CD4-positive, alpha-beta T cell (primary cell): Measurements from ENCODE around the gene DESI2. TPM values are rescaled to one million over a fixed set of nuclear protein-coding genes. Genes with fewer than 3 reads are reported as not detected.
"Not testable (repeated sequence)": the region's sequence is repeated elsewhere in the genome, so short reads cannot be mapped to it uniquely, and the experiment has no call there.

ENCODE experiments used
- ATAC-seq: fragments of 200-7000 bp; cut with Tn5 transposase; one replicate; pipeline ENCODE4 v1.10.0; 2022; ENCODE audit warnings: mild to moderate bottlenecking; ENCODE audit not compliant: poor library complexity
- CTCF ChIA-PET: fragments of 350-600 bp; sonication (Branson Sonifier 250); formaldehyde crosslinking; loops from one replicate; lab custom pipeline; 2021; ENCODE audit warnings: antibody characterized with exemption, inconsistent platforms; lab: Charles Lee
- POLR2A ChIA-PET: fragments of 350-600 bp; sonication (Branson Sonifier 250); formaldehyde crosslinking; loops from one replicate; lab custom pipeline; 2021; ENCODE audit warnings: antibody characterized with exemption, inconsistent platforms; lab: Charles Lee
- DNase-seq, 14 experiments: peaks; one replicate each; pipeline ENCODE4 v3.0.0-alpha.2; 2013 to 2020; ENCODE audit warnings: mixed read lengths in 2 of 14
- H3K27ac ChIP-seq, 2 donors: one replicate each; pipeline versions ENCODE4 v1.5.1 to v1.7.0; 2013; ENCODE audit warnings: low read length in 2 of 2, low read depth in 1 of 2, mild to moderate bottlenecking in 1 of 2
- H3K27me3 ChIP-seq, 2 experiments: 1 replicate in 1 of 2; 2 replicates in 1 of 2; pipeline versions ENCODE4 v1.6.1 to v1.7.0; 2013; ENCODE audit warnings: low read length in 2 of 2, control low read depth in 1 of 2, mild to moderate bottlenecking in 1 of 2, moderate library complexity in 1 of 2; ENCODE audit not compliant: insufficient read depth in 2 of 2, control insufficient read depth in 1 of 2
- H3K36me3 ChIP-seq: one replicate; pipeline ENCODE4 v1.6.1; 2013; ENCODE audit warnings: low read length, control low read depth; ENCODE audit not compliant: insufficient read depth
- H3K4me1 ChIP-seq: one replicate; pipeline ENCODE4 v1.6.1; 2013; ENCODE audit warnings: low read length, control low read depth; ENCODE audit not compliant: insufficient read depth
- H3K4me3 ChIP-seq: one replicate; pipeline ENCODE4 v1.5.1; 2013; ENCODE audit warnings: mild to moderate bottlenecking, low read length, moderate library complexity
- H3K9me3 ChIP-seq, 2 experiments: 1 replicate in 1 of 2; 2 replicates in 1 of 2; pipeline versions ENCODE4 v1.6.1 to v1.7.0; 2013; ENCODE audit warnings: low read length in 2 of 2, mild to moderate bottlenecking in 2 of 2, control low read depth in 1 of 2, moderate library complexity in 1 of 2; ENCODE audit not compliant: control insufficient read depth in 1 of 2, insufficient read depth in 1 of 2
- H3K27ac Mint-ChIP-seq: one replicate; pipeline ENCODE4 v1.8.0; 2020; ENCODE audit warnings: mixed read lengths
- H3K27me3 Mint-ChIP-seq: one replicate; pipeline ENCODE4 v1.8.0; 2021; ENCODE audit warnings: mixed read lengths
- H3K36me3 Mint-ChIP-seq: one replicate; pipeline ENCODE4 v1.8.0; 2021; ENCODE audit warnings: low read depth, mixed read lengths
- H3K4me1 Mint-ChIP-seq: one replicate; pipeline ENCODE4 v1.8.0; 2021; ENCODE audit warnings: low read depth, mixed read lengths
- H3K4me3 Mint-ChIP-seq: one replicate; pipeline ENCODE4 v1.8.0; 2020; ENCODE audit warnings: mild to moderate bottlenecking, mixed read lengths
- H3K9me3 Mint-ChIP-seq: one replicate; pipeline ENCODE4 v1.8.0; 2020; ENCODE audit warnings: mixed read lengths
- intact Hi-C, 2 experiments: fragments of 100-400 bp; cut with DNase I in 1 of 2; cut with micrococcal nuclease in 1 of 2; formaldehyde crosslinking; loops; one replicate each; pipeline versions ENCODE4 v1.15.1 to v1.9.0; 2023 to 2025; cut with DNase I, micrococcal nuclease
- total RNA-seq, 174 experiments: library from RNA in 2 of 174; stranded (reverse) in 2 of 174; gene quantifications; one replicate each; pipeline ENCODE4 v1.2.3 and lab custom pipeline; 2021 to 2026
- TF ChIP-seq, protein P1 (sequence below): fragments of 200-600 bp; IDR thresholded peaks from one replicate; pipeline ENCODE4 v1.8.0; 2022; ENCODE audit warnings: antibody characterized with exemption, mild to moderate bottlenecking

Gene DESI2
- total RNA-seq, 2 experiments from 2014 or later: 12.9 to 13.7 TPM

DNA sequence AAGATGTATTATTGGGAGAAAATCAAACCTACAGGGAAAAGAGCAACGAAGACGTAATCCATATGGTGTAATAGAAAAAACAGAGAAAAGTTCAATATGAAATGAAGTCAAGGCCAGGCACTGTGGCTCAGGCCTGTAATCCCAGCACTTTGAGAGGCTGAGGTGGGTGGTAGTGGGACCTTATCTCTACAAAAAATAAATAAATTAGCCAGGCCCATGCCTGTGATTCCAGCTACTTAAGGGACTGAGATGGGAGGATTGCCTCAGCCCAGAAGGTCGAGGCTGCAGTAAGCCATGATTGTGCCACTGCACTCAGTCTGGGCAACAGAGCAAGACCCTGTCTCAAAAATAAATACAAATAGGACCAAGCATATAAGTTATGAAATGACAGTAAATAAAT lies 11.4 kb downstream of the DESI2 start:
- Histone ChIP-seq H3K27me3 (no peaks in the 10 kb centered on the region), H3K9me3 (no peaks in the 10 kb centered on the region), H3K4me1 (no peaks in the 10 kb centered on the region), H3K36me3 (peaks cover 7% of the 10 kb centered on the region), H3K4me3 (no peak overlapping the region), H3K27ac (no peak overlapping the region)
- DNase-seq (no peak), ATAC-seq (no peak)
- no peak overlapping the region for H3K4me3 Mint-ChIP-seq
- ChIA-PET CTCF (interaction anchor here (2.0 kb wide), 1 partner anchor 11 kb away, joined by 4 read pairs; no protein-coding TSS in a partner anchor), POLR2A (no interaction called here)
- peaks cover 16% of the 10 kb centered on the region for H3K36me3 Mint-ChIP-seq
- peaks cover 21% of the 10 kb centered on the region for H3K4me1 Mint-ChIP-seq
- no peak overlapping the region for H3K27ac Mint-ChIP-seq
- no peaks in the 10 kb centered on the region for H3K9me3 Mint-ChIP-seq
- intact Hi-C loops: no loop called here
- TF ChIP-seq, protein P1, sequence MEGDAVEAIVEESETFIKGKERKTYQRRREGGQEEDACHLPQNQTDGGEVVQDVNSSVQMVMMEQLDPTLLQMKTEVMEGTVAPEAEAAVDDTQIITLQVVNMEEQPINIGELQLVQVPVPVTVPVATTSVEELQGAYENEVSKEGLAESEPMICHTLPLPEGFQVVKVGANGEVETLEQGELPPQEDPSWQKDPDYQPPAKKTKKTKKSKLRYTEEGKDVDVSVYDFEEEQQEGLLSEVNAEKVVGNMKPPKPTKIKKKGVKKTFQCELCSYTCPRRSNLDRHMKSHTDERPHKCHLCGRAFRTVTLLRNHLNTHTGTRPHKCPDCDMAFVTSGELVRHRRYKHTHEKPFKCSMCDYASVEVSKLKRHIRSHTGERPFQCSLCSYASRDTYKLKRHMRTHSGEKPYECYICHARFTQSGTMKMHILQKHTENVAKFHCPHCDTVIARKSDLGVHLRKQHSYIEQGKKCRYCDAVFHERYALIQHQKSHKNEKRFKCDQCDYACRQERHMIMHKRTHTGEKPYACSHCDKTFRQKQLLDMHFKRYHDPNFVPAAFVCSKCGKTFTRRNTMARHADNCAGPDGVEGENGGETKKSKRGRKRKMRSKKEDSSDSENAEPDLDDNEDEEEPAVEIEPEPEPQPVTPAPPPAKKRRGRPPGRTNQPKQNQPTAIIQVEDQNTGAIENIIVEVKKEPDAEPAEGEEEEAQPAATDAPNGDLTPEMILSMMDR: no peak
- H3K27me3 Mint-ChIP-seq: no peaks in the 10 kb centered on the region

DNA sequence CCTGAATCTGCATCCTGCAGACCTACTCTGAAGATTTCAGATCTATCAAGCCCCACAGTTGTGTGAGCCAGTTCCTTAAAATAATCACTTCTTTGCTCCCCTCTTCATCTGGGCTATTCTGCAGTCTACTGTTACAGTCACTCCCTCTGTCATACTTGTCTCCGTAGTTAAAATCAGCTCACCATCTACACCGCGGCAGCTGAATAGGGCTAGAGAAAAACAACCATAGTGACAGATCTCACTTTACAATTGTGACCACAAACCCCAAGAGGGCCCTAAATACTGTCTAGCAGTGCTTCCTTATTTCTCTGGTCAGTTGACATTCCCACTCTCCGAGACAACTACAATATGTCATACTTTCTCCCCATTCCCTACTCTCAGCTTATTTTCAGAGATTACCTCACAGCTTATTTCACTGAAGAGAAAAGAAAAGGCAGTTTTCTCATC lies 12.9 kb downstream of the DESI2 start:
- H3K4me1 Mint-ChIP-seq: peaks cover 16% of the 10 kb centered on the region
- TF ChIP-seq, protein P1: no peak
- ChIA-PET POLR2A (no interaction called here), CTCF (interaction anchor here (2.0 kb wide), 1 partner anchor 12 kb away, joined by 4 read pairs; no protein-coding TSS in a partner anchor)
- no peaks in the 10 kb centered on the region for H3K27me3 Mint-ChIP-seq
- Histone ChIP-seq H3K4me1 (no peaks in the 10 kb centered on the region), H3K27me3 (no peaks in the 10 kb centered on the region), H3K9me3 (no peaks in the 10 kb centered on the region), H3K27ac (no peak overlapping the region), H3K36me3 (peaks cover 5% of the 10 kb centered on the region), H3K4me3 (no peak overlapping the region)
- peak in 1 of 14 experiments; percentile 9 for DNase-seq
- no peak for ATAC-seq
- intact Hi-C loops: no loop called here
- H3K36me3 Mint-ChIP-seq: peaks cover 14% of the 10 kb centered on the region
- no peak overlapping the region for H3K27ac Mint-ChIP-seq
- no peak overlapping the region for H3K4me3 Mint-ChIP-seq
- H3K9me3 Mint-ChIP-seq: no peaks in the 10 kb centered on the region

DNA sequence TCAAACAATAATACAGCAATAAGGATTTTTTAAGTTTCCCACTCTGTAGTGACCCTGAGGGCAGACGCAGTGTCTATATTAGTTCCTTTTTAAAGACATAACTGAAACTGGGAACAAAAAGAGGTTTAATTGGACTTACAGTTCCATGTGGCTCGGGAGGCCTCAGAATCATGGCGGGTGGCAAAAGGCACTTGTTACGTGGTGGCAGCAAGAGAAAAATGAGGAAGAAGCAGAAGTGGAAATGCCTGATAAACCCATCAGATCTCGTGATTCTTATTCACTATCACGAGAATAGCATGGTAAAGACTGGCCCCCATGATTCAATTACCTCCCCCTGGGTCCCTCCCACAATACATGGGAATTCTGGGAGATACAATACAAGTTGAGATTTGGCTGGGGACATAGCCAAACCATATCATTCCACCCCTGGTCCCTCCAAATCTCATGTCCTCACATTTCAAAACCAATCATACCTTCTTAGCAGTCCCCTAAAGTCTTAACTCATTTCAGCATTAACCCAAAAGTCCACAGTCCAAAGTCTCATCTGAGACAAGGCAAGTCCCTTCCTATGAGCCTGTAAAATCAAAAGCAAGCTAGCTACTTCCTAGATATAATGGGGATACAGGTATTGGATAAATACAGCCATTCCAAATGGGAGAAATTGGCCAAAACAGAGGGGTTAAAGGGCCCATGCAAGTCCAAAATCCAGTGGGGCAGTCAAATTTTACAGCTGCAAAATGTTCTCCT lies 13.9 kb downstream of the DESI2 start:
- H3K27ac ChIP-seq, POLR2A ChIA-PET: not testable (repeated sequence)

More for the DNA sequence above, 13.9 kb downstream of the DESI2 start:
- Mint-ChIP-seq H3K36me3 (peaks cover 18% of the 10 kb centered on the region), H3K4me1 (peaks cover 16% of the 10 kb centered on the region)
- H3K9me3 Mint-ChIP-seq, H3K9me3 ChIP-seq, H3K36me3 ChIP-seq, H3K27me3 ChIP-seq, H3K27me3 Mint-ChIP-seq, H3K4me3 Mint-ChIP-seq, H3K4me3 ChIP-seq, ATAC-seq, H3K4me1 ChIP-seq, intact Hi-C loops, H3K27ac Mint-ChIP-seq: not testable (repeated sequence)
- CTCF ChIA-PET: interaction anchor here (2.0 kb wide), 1 partner anchor 13 kb away, joined by 4 read pairs; no protein-coding TSS in a partner anchor
- peak in 2 of 14 experiments; percentile 13 to 20 for DNase-seq
